NCI-H187 (cell line): ENCODE measurements around the gene YPEL3.
A peak's percentile ranks its signal among the peaks of the same experiment; 100 is the strongest.
"Not testable (repeated sequence)": the region's sequence is repeated elsewhere in the genome, so short reads cannot be mapped to it uniquely, and the experiment has no call there.

Experiments used
- DNase-seq, 2 experiments: peaks; one replicate each; lab custom pipeline; 2025; lab: John Stamatoyannopoulos, UW

The YPEL3 gene

DNA sequence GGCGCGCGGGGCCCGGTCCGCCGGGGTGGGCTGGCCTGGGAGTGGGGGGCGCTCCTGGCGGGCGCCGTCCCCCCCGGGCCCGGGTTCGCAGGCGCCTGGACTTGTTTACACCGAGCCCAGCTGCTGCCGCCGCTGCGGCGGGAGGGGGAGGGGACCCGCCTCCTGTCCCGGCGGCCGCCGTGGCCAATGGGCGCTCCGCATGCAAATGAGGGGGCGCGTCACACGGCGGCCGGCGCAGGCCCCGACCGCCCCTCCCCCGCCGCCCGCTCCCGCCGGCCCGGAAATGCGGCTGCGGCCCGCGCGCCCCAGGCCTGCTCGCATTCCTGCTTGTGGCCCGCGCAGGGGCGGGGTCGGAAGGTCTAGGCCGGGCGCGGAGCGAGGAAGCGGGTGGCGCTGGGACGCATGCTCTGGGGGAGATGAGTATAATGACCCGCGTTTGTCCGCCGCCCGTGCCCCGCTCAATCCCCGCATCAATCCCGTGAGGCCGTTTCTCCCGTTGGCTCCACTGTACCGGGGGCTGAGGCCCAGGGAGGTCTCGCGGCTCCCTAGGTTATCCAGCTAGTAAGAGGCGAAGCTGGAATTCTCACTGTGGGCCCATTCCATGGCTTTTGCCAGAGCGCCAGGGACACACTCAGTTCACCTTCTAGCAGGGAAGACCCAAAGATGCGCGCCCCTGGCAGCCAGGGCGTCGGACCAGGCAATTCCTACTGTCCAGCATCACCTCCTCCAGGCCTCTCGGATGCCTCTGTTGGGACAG lies at the start of gene YPEL3:
TSS of gene YPEL3 (minus strand) at position 109 of the 757 bp plus-strand sequence. CDS start 731 bp downstream, outside the sequence.
- DNase-seq, result peak; percentile 21 to 39

DNA sequence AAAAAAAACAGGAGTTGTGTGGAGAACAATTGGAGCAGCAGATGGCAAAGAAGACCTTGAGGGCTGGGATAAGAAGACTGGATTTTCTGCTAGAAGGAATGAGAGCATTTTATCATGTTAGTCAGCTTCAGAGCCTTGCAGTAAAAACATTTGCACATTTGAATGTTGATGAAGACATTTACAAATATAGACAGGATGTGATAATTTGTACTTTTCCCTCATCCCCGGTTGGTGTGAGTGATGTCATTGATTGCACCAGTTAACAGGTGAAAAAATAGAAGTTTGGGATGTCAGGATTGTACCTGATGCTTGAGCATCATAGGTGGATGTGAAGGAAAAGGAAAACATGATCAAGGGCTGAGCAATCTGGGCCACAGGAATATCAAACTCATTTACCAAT lies 49.6 kb upstream of the YPEL3 start:
- DNase-seq, result no peak

GRCh38 chr16:30144917-30145316 lies 48.9 kb upstream of the YPEL3 start:
- DNase-seq, result no peak

GRCh38 chr16:30144017-30144416 lies 48.0 kb upstream of the YPEL3 start:
- no peak for DNase-seq

- no peak for DNase-seq
Measured at GRCh38 chr16:30143347-30143702, 47.3 kb upstream of the YPEL3 start.

DNA sequence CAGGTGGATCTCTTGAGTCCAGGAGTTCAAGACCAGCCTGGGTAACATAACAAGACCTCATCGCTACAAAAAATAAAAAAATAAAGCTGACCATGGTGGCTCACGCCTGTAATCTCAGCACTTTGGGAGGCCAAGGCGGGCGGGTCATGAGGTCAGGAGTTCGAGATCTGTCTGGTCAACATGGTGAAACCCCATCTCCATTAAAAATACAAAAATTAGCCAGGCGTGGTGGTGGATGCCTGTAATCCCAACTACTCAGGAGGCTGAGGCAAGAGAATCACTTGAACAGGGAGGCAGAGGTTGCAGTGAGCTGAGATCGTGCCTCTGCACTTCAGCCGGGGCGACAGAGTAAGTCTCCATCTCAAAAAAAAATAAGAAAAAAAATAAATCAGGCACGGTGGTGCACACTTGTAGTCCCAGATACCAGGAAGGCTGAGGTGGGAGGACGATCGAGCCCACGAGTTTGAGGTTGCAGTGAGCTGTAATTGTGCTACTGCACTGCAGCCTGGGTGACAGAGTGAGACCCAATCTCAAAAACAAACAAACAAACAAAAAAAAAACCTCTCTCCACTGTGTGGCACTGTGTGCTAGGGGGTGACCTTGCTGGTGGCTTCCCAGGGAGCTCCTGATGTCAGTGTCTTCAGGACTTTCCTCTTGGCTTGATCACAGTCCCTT lies 46.8 kb upstream of the YPEL3 start:
- no peak for DNase-seq

DNA sequence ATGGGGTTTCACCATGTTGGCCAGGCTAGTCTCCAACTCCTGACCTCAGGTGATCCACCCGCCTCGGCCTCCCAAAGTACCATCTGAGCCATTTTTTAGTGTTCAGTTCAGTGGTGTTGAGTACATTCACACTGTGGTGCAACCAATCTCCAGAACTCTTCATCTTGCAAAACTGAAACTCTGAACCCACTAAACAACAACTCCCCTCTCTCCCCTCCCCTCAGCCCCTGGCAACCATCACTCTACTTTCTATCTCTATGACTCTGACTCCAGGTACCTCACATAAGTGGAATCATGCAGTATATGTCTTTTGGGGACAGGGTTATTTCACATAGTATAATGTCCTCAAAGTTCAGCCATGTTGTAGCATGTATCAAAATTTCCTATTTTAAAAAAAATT lies 45.7 kb upstream of the YPEL3 start:
- no peak for DNase-seq

DNA sequence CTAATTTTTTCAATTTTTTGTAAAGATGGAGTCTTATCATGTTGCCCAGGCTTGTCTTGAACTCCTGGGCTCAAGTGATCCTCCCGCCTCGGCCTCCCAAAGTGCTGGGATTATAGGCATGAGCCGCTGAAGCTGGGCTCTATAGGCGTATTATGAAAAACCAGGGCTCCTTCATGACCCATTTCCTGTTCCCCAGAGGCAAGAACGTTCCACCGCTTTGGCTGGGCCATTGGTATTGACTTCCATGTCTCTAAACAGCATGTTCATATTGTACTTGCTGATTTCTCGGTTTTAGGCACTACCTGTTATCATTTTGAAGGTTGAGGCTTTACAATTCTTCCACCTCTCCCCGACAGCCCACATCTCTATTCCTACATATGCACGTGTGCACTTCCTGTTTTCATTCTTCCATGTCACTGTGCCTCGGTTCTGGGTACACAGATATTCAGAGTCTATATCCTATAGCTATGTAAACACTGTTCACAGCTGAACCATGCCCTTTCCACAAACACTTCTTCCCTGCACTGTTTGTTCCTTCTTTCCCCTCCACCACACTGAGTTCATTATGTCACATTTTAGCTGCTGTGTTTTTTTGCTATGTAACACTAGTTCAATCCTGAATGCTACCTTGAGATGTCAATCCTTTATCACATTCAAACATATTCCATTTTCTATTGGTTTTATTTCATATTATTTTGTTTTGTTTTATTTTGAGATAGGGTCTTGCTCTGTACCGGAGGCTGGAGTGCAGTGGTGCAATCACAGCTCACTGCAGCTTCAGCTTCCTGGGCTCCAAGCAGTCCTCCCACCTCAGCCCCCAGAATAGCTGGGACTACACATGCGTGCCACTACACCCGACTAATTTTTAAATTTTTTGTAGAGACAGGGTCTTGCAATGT lies 43.8 kb upstream of the YPEL3 start:
- DNase-seq, result no peak

GRCh38 chr16:30137897-30138296 lies 41.9 kb upstream of the YPEL3 start:
- no peak for DNase-seq

DNA sequence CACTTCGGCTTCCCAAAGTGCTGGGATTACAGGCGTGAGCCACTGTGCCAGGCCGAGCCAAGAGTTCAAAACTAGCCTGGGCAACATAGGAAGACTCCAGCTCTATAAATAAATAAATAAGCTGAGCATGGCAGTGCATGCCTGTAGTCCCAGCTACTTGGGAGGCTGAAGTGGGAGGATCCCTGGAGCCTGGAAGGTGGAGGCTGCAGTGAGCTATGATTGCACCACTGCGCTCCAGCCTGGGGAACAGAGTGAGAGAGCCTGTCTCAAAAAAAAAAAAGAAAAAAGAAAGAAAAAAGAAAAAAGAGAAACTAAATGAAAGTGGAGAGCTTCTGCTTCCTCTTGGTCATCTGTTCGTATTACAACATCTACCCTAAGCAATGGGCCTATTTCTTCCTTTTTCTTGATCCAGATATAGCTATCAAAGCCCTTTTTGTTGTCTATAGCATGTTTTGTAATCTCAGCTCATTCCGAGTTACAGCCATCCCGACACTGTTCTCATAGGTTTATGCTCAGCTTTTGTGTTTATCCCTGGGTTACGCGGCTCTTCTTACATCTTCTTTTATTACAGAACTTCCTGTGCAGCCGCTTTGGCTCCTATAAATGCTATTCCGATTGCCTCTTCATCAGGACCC lies 41.1 kb upstream of the YPEL3 start:
- DNase-seq, result no peak

- DNase-seq, result no peak
Measured at GRCh38 chr16:30132591-30132990, 36.6 kb upstream of the YPEL3 start.

- DNase-seq, result peak; percentile 17 to 65
Measured at GRCh38 chr16:30131869-30132475, 36.0 kb upstream of the YPEL3 start.

- DNase-seq, result no peak
Measured at GRCh38 chr16:30127993-30128392, 32.0 kb upstream of the YPEL3 start.

GRCh38 chr16:30125690-30126089 lies 29.7 kb upstream of the YPEL3 start:
- not testable (repeated sequence) for DNase-seq

DNA sequence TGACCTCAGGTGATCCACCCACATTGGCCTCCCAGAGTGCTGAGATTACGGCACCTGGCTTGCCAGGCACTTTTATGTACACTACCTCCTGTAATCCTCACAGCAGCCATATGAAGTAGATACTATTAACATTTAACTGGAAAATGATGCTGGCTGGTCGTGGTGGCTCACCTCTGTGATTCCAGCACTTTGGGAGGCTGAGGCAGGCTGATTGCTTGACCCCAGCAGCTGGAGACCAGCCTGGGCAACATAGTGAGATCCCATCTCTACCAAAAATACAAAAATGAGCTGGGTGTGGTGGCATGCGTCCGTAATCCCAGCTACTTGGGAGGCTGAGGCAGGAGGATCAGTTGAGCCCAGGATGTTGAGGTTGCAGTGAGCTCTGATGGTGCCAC lies 29.0 kb upstream of the YPEL3 start:
- DNase-seq, result no peak

- DNase-seq, result no peak
Measured at GRCh38 chr16:30122604-30123160, 26.7 kb upstream of the YPEL3 start.

- DNase-seq, result no peak
Measured at GRCh38 chr16:30121741-30122571, 25.9 kb upstream of the YPEL3 start.

GRCh38 chr16:30120340-30121105 lies 24.5 kb upstream of the YPEL3 start:
- no peak for DNase-seq

DNA sequence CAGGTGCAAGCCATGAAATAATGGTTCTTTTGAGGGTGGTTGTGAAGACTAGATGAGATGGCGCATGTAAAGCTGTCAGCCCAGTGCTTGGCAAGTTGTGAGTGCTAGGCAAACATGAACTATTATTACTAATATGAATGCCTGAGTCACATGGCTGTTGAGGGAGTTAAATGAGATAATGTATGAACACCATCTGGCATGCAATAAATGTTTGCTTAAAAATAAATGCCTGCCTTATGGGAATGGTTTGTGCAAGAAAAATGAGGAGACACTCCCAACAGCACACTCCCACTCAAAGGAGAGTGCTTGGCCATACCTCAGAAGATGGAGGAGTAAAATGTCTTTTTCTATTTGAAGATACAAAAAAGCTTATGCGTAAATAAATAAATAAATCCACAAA lies 23.4 kb upstream of the YPEL3 start:
- DNase-seq, result no peak

- DNase-seq, result no peak
Measured at GRCh38 chr16:30117768-30118167, 21.8 kb upstream of the YPEL3 start.
